ENCODE results near the gene SLC39A9.

- no peak for TF ChIP-seq CTCF (conservative IDR thresholded peaks at IDR 0.05; ENCODE audit: low read depth, low read length)
- no peak for TF ChIP-seq EZH2 (IDR thresholded peaks at IDR 0.05; ENCODE audit: low read length, unreplicated experiment)
- no peak for TF ChIP-seq EZH2phosphoT487 (IDR thresholded peaks at IDR 0.05; ENCODE audit: borderline replicate concordance, low read length)
Observed at GRCh38 chr14:69358966-69359365, 39.5 kb upstream of the SLC39A9 start.
